ENCODE measurements around the gene KRTAP4-7. TPM values are rescaled to one million over a fixed set of nuclear protein-coding genes. Genes with fewer than 3 reads are reported as not detected.
"Not testable (repeated sequence)": the region's sequence is repeated elsewhere in the genome, so short reads cannot be mapped to it uniquely, and the experiment has no call there.

The KRTAP4-7 gene
- total RNA-seq, 1 donor from 2014 or later, result not detected

GRCh38 chr17:41107941-41108450, 24.0 kb downstream of the KRTAP4-7 start:
- H3K27me3 Mint-ChIP-seq (ENCODE audit: insufficient read depth), result peaks cover 5% of the 10 kb centered on the region
- H3K36me3 Mint-ChIP-seq (ENCODE audit: low read depth), result no peaks in the 10 kb centered on the region
- no peaks in the 10 kb centered on the region for H3K4me1 Mint-ChIP-seq (ENCODE audit: low read depth)
- peaks cover 11% of the 10 kb centered on the region for H3K9me3 Mint-ChIP-seq
- no peak overlapping the region for H3K4me3 Mint-ChIP-seq
- intact Hi-C loops (cut with micrococcal nuclease), result loop anchor here (1.0 kb wide), 1 partner anchor 21 kb away; no protein-coding TSS in a partner anchor
- DNase-seq (ENCODE audit: low spot score), result no peak
- H3K27ac Mint-ChIP-seq, result no peak overlapping the region

DNA sequence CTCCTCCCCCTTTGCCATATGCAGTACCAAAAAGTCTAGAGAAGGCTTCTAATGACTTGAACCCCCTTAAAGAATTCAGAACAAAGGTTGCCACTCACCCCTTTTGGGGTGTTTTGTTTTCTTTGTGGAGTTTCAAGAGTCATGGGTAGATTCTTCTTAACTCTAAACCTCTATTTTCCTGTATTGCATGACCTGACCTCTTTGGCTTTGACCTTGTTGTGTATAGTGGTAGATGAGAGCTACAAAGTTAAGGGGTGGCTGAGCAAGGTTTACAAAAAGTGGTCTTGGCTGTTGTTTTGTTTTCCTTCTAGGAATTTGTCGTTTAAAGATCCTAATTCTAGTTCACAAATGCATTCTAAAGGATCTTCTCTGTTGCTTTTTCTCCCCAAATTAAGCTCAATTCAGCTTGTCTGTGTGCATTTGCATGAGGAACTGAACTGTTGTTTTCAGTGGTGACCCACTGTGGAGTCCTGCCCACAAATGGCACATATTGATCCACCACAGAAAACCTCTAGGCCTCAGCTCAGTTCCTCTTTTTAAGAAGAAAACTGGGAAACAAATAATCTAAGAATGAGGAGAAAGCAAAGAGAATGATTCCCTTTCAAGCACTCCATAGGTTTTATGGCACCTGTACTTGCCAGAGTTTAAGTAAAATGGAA, 24.9 kb downstream of the KRTAP4-7 start:
- H3K27ac Mint-ChIP-seq; H3K4me3 Mint-ChIP-seq; H3K36me3 Mint-ChIP-seq (ENCODE audit: low read depth); H3K4me1 Mint-ChIP-seq (ENCODE audit: low read depth); DNase-seq (ENCODE audit: low spot score); intact Hi-C loops (cut with micrococcal nuclease); H3K27me3 Mint-ChIP-seq (ENCODE audit: insufficient read depth): not testable (repeated sequence)
- peaks cover 11% of the 10 kb centered on the region for H3K9me3 Mint-ChIP-seq

DNA sequence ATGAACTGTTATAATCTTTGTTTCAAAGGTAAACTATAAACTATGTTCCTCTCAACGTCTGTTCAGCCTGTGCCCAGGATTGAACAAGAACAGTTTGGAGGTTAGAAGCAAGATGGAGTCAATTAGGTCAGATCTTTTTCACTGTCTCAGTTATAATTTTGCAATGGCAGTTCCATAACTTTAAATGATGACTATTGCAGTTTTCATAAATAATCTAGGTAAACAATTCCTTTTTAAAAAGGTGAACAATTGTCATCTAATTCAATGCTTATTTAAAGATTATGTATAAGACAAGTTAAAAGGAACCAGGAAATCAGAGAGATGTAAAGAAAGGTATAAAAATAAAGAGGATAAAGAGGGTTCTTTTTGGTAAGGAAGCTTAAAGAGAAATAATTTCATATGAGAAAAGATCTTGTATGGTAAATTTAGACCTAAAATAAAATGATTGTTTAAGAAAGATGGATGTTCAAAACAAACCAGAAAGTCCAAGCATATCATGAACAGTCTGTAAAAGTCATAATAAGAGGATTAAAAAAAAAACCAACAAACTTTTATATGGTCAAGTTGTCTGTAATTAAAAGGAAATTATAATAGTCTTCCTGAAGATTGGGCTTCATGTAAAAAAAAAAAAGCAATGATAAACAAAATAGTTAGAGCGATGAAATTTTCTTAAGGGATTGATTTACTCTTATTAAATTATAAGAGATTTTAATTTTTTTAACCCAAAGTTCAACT, 27.4 kb downstream of the KRTAP4-7 start:
- Mint-ChIP-seq H3K27me3 (ENCODE audit: insufficient read depth) (peaks cover 2% of the 10 kb centered on the region), H3K27ac (no peak overlapping the region), H3K4me3 (no peak overlapping the region), H3K9me3 (peaks cover 11% of the 10 kb centered on the region), H3K36me3 (ENCODE audit: low read depth) (no peaks in the 10 kb centered on the region), H3K4me1 (ENCODE audit: low read depth) (no peaks in the 10 kb centered on the region)
- no peak for DNase-seq (ENCODE audit: low spot score)
- intact Hi-C loops (cut with micrococcal nuclease), result no loop called here

- DNase-seq (ENCODE audit: low spot score), result no peak
- no peak overlapping the region for H3K27ac Mint-ChIP-seq
- intact Hi-C loops (cut with micrococcal nuclease), result no loop called here
- H3K9me3 Mint-ChIP-seq, result peaks cover 2% of the 10 kb centered on the region
- H3K36me3 Mint-ChIP-seq (ENCODE audit: low read depth), result no peaks in the 10 kb centered on the region
- H3K4me1 Mint-ChIP-seq (ENCODE audit: low read depth), result no peaks in the 10 kb centered on the region
- no peaks in the 10 kb centered on the region for H3K27me3 Mint-ChIP-seq (ENCODE audit: insufficient read depth)
- H3K4me3 Mint-ChIP-seq, result no peak overlapping the region
Measured at GRCh38 chr17:41116297-41116696, 32.3 kb downstream of the KRTAP4-7 start.

GRCh38 chr17:41117846-41118386, 34.0 kb downstream of the KRTAP4-7 start, which contains the start of gene KRTAP4-11:
Gene KRTAP4-11 (minus strand): TSS chr17:41118373. CDS start chr17:41118315, 58 bp downstream.
- DNase-seq (ENCODE audit: low spot score); H3K27ac Mint-ChIP-seq; H3K9me3 Mint-ChIP-seq; H3K4me3 Mint-ChIP-seq; intact Hi-C loops (cut with micrococcal nuclease); H3K4me1 Mint-ChIP-seq (ENCODE audit: low read depth); H3K36me3 Mint-ChIP-seq (ENCODE audit: low read depth); H3K27me3 Mint-ChIP-seq (ENCODE audit: insufficient read depth): not testable (repeated sequence)

DNA sequence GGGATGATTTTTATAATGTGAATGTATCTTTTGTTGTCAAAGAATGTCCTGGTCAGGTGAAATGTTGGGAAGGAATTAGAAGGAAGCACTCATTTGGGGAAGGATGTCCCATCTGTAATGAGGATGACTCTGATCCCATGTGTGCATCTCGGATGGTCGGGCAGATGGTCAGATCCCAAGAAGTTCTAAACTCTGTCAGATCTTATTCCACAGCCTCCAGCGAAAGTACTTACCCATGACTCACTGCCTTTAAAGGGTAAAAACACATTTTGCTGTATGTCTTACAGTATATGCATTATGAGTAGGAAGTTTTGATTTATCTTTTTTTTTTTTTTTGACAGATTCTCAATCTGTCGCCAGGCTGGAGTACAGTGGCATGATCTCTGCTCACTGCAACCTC, 34.8 kb downstream of the KRTAP4-7 start:
- H3K27ac Mint-ChIP-seq, result no peak overlapping the region
- H3K36me3 Mint-ChIP-seq (ENCODE audit: low read depth), result no peaks in the 10 kb centered on the region

GRCh38 chr17:41119696-41120690, 36.0 kb downstream of the KRTAP4-7 start:
- H3K27me3 Mint-ChIP-seq (ENCODE audit: insufficient read depth); H3K27ac Mint-ChIP-seq; H3K9me3 Mint-ChIP-seq; intact Hi-C loops (cut with micrococcal nuclease); DNase-seq (ENCODE audit: low spot score); H3K4me1 Mint-ChIP-seq (ENCODE audit: low read depth); H3K36me3 Mint-ChIP-seq (ENCODE audit: low read depth); H3K4me3 Mint-ChIP-seq: not testable (repeated sequence)

More for the DNA sequence above, 34.8 kb downstream of the KRTAP4-7 start:
- no peaks in the 10 kb centered on the region for H3K4me1 Mint-ChIP-seq (ENCODE audit: low read depth)
- intact Hi-C loops (cut with micrococcal nuclease), result no loop called here
- peaks cover 3% of the 10 kb centered on the region for H3K9me3 Mint-ChIP-seq
- H3K27me3 Mint-ChIP-seq (ENCODE audit: insufficient read depth), result no peaks in the 10 kb centered on the region
- DNase-seq (ENCODE audit: low spot score), result no peak
- no peak overlapping the region for H3K4me3 Mint-ChIP-seq

DNA sequence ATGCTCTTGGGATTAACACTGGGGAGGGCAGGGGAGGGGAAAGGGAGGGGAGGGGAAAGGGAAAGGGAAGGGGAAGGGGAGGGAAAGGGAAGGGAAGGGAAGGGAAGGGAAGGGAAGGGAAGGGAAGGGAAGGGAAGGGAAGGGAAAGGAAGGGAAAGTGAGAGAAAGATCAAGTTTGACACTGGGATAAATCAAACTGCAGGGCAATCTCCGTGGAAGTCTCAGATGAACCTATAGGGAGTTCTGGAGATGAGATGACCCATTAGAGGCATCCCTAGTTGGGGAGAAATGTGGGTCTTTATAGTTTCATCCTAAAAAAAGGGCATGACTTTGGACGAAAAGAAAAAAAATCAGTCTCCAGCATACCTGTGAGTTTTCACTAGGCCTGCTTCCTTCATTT, 37.8 kb downstream of the KRTAP4-7 start:
- DNase-seq (ENCODE audit: low spot score), result no peak
- H3K36me3 Mint-ChIP-seq (ENCODE audit: low read depth), result no peaks in the 10 kb centered on the region
- intact Hi-C loops (cut with micrococcal nuclease), result no loop called here
- H3K27me3 Mint-ChIP-seq (ENCODE audit: insufficient read depth), result peaks cover 2% of the 10 kb centered on the region
- no peak overlapping the region for H3K4me3 Mint-ChIP-seq
- H3K4me1 Mint-ChIP-seq (ENCODE audit: low read depth), result no peaks in the 10 kb centered on the region
- peaks cover 3% of the 10 kb centered on the region for H3K9me3 Mint-ChIP-seq
- no peak overlapping the region for H3K27ac Mint-ChIP-seq

DNA sequence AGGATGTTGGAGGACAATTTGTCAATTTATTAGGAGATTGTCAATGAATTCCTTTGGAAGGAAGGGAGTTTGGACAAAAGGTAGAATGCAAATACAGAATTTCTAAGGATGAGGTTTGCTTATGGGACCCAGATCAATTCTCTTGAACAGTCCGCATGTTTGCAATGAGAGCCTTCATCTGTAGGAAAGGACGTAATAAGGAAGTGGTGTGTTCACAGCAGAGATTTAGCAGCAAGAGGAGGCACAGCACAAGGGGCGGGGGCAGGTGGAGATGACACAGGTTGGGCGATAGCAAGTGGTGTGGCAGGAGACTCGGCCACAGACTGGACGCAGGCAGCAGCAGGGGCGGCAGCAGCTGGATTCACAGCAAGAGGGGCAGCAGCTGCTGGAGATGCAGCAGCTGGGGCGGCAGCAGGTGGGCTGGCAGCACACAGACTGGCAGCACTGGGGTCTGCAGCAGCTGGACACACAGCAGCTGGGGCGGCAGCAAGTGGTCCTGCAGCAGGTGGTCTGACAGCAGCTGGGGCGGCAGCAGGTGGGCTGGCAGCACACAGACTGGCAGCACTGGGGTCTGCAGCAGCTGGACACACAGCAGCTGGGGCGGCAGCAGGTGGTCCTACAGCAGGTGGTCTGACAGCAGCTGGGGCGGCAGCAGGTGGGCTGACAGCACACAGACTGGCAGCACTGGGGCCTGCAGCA, 39.5 kb downstream of the KRTAP4-7 start:
- H3K27me3 Mint-ChIP-seq (ENCODE audit: insufficient read depth); H3K36me3 Mint-ChIP-seq (ENCODE audit: low read depth); H3K9me3 Mint-ChIP-seq; H3K4me1 Mint-ChIP-seq (ENCODE audit: low read depth); H3K27ac Mint-ChIP-seq; H3K4me3 Mint-ChIP-seq; intact Hi-C loops (cut with micrococcal nuclease); DNase-seq (ENCODE audit: low spot score): not testable (repeated sequence)

DNA sequence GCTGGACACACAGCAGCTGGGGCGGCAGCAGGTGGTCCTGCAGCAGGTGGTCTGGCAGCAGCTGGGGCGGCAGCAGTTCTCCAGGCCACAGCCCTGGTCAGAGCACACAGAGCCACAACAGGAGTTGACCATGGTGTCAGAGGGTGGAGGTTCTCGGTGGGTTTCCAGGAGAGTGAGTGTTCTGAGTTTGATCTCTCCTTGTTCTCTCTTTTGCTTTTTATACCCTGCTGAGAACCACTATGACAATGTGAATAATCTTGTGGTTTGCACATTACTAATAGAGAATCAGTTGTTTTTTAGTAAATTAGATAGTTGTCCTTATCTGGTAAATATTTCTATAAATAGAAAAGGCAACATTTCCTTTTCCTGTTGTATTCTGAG, 40.0 kb downstream of the KRTAP4-7 start, which contains the start of gene KRTAP4-12:
Gene KRTAP4-12, minus strand, starts transcription at position 192 of the 381 bp plus-strand sequence. Its CDS starts 60 bp downstream, at position 132.
- DNase-seq (ENCODE audit: low spot score); intact Hi-C loops (cut with micrococcal nuclease); H3K27me3 Mint-ChIP-seq (ENCODE audit: insufficient read depth); H3K27ac Mint-ChIP-seq; H3K36me3 Mint-ChIP-seq (ENCODE audit: low read depth); H3K4me3 Mint-ChIP-seq; H3K4me1 Mint-ChIP-seq (ENCODE audit: low read depth); H3K9me3 Mint-ChIP-seq: not testable (repeated sequence)

DNA sequence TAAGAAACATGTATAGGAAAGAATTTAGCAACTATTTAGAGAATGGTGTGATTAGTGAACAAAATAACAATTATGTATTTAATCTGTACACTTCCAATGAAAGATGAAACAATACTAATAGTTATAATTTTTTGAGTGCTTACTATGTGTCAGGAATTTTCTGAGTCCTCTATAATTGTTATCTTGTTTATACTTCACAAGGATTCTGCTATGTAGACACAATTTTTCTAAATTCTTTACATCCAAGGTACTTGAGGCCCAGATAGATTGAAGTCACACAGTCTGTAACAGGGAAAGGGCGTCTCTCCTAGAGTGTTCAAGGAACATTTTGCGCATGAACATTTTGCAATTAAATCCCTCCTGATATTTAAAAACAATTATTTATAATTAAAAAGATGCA, 41.1 kb downstream of the KRTAP4-7 start:
- intact Hi-C loops (cut with micrococcal nuclease), result no loop called here
- no peaks in the 10 kb centered on the region for H3K36me3 Mint-ChIP-seq (ENCODE audit: low read depth)
- no peak for DNase-seq (ENCODE audit: low spot score)
- peaks cover 2% of the 10 kb centered on the region for H3K27me3 Mint-ChIP-seq (ENCODE audit: insufficient read depth)
- H3K4me1 Mint-ChIP-seq (ENCODE audit: low read depth), result no peaks in the 10 kb centered on the region
- H3K27ac Mint-ChIP-seq, result no peak overlapping the region
- H3K9me3 Mint-ChIP-seq, result peaks cover 3% of the 10 kb centered on the region
- H3K4me3 Mint-ChIP-seq, result no peak overlapping the region

DNA sequence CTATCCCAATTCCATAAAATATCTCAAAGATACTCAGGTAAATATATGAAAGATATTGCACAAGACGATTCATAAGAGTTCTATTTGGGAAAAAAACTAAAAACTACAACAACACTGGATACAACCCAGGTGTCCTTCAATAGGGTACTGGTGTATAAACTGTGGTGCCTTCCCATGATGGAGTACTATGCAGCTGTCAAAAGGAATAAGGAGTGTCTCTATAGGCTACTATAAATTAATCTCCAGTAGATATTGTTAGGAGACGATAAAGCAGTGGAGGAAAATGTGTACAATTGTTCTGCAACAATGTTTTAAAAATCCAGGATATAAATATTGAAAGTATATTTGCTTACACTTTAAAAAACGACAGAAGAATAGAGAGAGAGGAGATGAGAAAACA, 42.5 kb downstream of the KRTAP4-7 start:
- no peaks in the 10 kb centered on the region for H3K4me1 Mint-ChIP-seq (ENCODE audit: low read depth)
- no peaks in the 10 kb centered on the region for H3K36me3 Mint-ChIP-seq (ENCODE audit: low read depth)

More for the DNA sequence above, 42.5 kb downstream of the KRTAP4-7 start:
- no peak for DNase-seq (ENCODE audit: low spot score)
- H3K9me3 Mint-ChIP-seq, result peaks cover 3% of the 10 kb centered on the region
- no peak overlapping the region for H3K4me3 Mint-ChIP-seq
- H3K27me3 Mint-ChIP-seq (ENCODE audit: insufficient read depth), result peaks cover 2% of the 10 kb centered on the region
- intact Hi-C loops (cut with micrococcal nuclease), result no loop called here
- no peak overlapping the region for H3K27ac Mint-ChIP-seq

Measured in activated T-helper 1 cell treated with anti-CD3 and anti-CD28 coated beads, Interleukin-12 subunit alpha, Interleukin-12 subunit beta, Interleukin-2, Interleukin-4 antibody, amounts not matched to agents 30 ng/mL and 10 ng/mL and 1 ng/mL, durations not matched to agents 14 hours and 24 hours and 36 hours (primary cell).